Upper lobe of left lung (tissue), 4 donors: ENCODE results near the gene COL28A1.

Source experiments
- CTCF ChIP-seq, 6 experiments: fragments of 450-650 bp in 4 of 6; fragments of 200-600 bp in 2 of 6; sonication (generic) in 2 of 6; IDR thresholded peaks; one replicate each; pipeline ENCODE4 v1.5.1; 2016 to 2019; ENCODE audit warnings: antibody characterized with exemption in 6 of 6
- POLR2A ChIP-seq, 4 donors: fragments of 450-650 bp; IDR thresholded peaks; one replicate each; pipeline ENCODE4 v1.5.1; 2016 to 2017; ENCODE audit warnings: antibody characterized with exemption in 4 of 4, mild to moderate bottlenecking in 2 of 4
- POLR2AphosphoS5 ChIP-seq, 2 donors: sonication (generic); formaldehyde crosslinking; IDR thresholded peaks; one replicate each; pipeline ENCODE4 v1.5.1; 2017; ENCODE audit warnings: antibody characterized with exemption in 2 of 2

GRCh38 chr7:7434329-7434728 is 101.3 kb downstream of the COL28A1 start:
- no peak for TF ChIP-seq POLR2A (IDR thresholded peaks at IDR 0.05)
- TF ChIP-seq CTCF (IDR thresholded peaks at IDR 0.05): no peak
- no peak for TF ChIP-seq POLR2AphosphoS5 (IDR thresholded peaks at IDR 0.05)
